Left renal cortex interstitium (tissue), 4 donors: Measurements from ENCODE around the gene SMYD5. TPM values are rescaled to one million over a fixed set of nuclear protein-coding genes. Genes with fewer than 3 reads are reported as not detected.

Source experiments
- DNase-seq, 4 donors: peaks; one replicate each; pipeline ENCODE4 v3.0.0-alpha.2; 2013; ENCODE audit warnings: low read depth in 4 of 4, low spot score in 2 of 4, missing footprints in 1 of 4
- polyA plus RNA-seq, 4 donors: library from polyadenylated mRNA; unstranded; fragments of 120-200 nt; gene quantifications; one replicate each; pipeline ENCODE4 v1.2.1, GENCODE V29; 2013; ENCODE audit not compliant: insufficient read length in 4 of 4

The SMYD5 gene
- polyA plus RNA-seq, 4 donors: 34.1 to 43.2 (median 38.2) TPM

GRCh38 chr2:73235315-73236028, 21.4 kb downstream of the SMYD5 start:
- DNase-seq: no peak

DNA sequence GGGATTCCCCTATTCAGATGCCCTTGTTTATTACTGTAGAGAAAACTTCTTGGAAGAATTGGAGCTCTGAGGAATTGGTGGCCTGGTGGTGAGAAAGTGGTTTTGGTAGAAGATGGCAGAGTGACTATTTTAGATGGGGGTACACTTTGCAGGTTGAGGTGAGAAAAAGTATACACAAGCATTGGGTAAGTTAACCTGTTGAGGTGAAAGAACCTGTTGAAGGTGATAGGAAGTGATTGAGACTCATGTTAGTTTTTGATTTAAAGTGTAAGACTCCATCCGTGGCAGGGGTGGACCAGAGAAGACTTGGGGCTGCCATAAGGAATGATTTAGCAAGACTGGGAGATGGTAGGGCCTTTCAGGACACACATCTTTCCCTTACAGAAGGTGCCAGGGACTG, 23.1 kb downstream of the SMYD5 start:
- no peak for DNase-seq

- no peak for DNase-seq
These were observed 24.1 kb downstream of the SMYD5 start for GRCh38 chr2:73238149-73238548.

DNA sequence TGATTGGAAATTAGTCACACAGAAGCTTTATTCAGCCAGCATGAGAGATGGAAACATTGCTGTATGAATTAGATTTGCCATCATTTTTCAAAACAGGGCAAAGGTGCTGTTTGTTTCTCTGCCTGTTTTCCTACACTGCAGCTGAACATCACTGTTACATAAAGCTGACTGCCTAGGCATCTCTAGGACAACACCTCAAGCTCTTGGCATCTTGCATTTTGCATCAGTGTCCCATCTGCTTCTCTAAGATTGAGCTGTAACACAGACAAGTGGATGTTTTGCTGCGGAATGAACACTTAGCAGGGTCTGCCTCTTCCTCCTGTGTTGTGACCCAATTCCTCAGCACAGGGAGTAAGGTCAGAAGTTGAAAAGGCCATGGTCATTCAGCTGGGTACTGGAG, 24.9 kb downstream of the SMYD5 start:
- DNase-seq: no peak

- no peak for DNase-seq
These were observed 25.7 kb downstream of the SMYD5 start for GRCh38 chr2:73239776-73240175.

DNA sequence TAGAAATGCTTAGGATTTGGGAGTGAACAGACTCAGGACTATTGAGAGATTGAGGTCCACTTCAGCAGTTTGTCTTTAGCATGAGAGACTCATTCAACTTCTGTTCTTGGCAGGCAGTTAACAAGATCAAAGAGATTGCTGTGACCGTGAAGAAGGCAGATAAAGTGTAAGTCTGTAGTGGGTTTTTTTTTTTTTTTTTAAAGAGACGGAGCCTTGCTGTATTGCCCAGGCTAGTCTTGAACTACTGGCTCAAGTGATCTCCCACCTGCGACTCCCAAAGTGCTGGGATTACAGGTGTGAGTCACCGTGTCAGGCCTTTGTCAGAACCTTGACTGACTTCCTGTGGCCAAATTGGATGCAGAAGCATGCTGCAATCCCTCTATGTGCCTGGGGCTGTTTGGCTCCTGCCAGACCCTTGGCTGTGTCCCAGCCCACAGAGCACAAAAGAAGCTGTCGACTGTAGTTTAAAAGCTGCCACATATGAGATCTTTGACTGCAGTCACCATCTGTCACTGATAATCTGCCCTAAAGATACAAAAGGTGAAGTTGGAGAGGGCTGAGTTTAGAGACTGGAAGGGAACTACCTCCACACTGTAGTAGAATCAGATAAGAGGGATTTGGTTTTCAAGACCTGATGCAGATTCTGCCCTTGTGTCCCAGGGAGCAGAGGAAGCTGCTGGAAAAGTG, 30.0 kb downstream of the SMYD5 start:
- DNase-seq: no peak

DNA sequence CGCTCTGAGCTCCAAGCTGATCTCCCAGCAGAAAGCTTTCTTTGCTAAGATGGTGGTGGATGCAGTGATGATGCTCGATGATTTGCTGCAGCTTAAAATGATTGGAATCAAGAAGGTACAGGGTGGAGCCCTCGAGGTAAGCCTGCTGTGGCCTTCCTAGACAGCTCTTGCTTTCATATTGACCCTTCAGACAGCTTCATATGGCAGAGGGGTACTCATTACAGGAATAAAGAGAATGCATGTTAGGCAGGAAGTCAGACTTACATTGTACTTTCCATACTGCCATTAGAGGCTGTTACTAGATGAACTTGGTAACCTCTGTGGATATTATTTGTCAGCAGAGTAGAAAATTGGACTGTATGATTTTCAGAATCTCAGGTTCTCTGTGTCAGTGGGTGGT, 30.5 kb downstream of the SMYD5 start:
- DNase-seq: no peak

GRCh38 chr2:73246850-73247249, 32.8 kb downstream of the SMYD5 start:
- no peak for DNase-seq

DNA sequence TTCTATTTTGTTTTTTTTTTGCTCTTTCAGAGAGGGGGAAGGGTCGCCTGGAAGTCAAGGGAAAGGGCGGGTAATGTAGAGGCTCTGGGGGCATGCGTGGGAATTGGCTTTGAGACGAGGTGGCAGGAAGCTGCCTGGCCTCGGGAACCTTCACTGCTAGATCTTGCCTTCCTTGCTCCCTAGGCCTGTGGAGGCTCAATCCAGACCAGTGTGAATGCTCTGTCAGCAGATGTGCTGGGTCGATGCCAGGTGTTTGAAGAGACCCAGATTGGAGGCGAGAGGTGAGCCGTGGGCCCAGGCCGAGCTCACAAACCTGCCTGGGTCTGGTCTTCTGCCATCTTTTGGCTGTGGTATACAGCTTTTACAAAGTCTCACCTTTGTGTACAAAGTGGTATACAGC, 35.6 kb downstream of the SMYD5 start:
- DNase-seq: no peak

GRCh38 chr2:73250872-73251846, 37.1 kb downstream of the SMYD5 start:
- no peak for DNase-seq

DNA sequence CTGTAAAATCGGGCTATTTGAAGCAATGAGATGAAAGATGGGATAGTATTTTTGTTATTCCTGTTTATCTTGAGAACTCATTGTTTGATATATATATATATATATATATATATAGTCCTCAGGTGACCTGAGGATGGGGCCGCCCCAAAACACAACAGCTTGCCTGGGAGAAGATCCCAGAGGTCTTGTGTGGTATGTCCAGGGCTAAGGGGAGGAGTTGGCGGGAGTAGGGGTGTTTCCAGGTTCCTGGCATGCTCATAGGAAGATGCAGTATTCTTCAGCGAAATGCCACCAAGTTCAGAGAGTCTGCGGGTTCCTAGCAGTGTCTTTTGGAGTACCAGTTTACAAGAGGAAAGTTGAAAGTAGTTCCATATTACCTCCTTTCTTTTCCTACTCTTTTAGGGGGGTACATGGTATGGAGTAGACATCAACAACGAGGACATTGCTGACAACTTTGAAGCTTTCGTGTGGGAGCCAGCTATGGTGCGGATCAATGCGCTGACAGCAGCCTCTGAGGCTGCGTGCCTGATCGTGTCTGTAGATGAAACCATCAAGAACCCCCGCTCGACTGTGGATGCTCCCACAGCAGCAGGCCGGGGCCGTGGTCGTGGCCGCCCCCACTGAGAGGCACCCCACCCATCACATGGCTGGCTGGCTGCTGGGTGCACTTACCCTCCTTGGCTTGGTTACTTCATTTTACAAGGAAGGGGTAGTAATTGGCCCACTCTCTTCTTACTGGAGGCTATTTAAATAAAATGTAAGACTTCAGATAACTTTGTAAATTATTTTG, 38.4 kb downstream of the SMYD5 start:
- no peak for DNase-seq

DNA sequence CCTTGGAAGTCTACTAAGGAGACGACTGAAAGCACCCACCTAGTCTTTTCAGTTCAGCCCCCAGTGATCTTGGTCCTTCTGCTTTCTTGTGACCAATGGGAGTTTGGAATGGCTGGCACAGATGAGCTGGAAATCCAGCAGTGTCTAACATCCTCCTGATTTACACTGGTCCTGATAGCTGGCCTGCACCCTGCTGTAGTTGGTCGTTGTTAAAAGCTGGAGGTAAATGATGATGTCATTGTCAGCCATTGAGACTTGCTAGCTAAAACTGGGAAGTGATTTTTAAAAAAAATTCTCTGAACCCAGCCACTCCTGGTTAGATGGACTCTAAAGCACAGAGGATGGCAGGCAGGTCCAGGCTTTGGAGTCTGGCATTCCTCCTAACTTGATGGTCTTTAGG, 39.4 kb downstream of the SMYD5 start:
- DNase-seq: no peak

DNA sequence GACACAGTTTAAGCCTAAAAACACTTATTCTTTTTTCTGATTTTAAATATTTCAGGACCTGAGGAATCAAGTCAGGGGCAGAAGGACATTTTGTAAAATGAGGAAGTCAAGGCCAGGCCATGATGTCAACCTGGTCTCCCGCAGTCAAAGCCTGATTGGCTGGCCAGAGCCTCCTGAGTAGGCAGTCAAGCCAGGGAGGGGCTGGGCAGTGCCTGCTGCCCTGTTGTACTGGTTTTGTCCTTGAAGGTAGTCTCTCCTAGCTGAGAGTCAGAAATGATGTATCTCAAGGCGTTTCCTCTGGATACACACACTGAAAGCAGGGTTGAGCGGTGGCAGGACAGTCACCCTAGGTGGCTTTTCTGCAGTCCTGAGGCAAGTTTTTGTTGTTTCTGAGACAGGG, 39.9 kb downstream of the SMYD5 start:
- DNase-seq: no peak

DNA sequence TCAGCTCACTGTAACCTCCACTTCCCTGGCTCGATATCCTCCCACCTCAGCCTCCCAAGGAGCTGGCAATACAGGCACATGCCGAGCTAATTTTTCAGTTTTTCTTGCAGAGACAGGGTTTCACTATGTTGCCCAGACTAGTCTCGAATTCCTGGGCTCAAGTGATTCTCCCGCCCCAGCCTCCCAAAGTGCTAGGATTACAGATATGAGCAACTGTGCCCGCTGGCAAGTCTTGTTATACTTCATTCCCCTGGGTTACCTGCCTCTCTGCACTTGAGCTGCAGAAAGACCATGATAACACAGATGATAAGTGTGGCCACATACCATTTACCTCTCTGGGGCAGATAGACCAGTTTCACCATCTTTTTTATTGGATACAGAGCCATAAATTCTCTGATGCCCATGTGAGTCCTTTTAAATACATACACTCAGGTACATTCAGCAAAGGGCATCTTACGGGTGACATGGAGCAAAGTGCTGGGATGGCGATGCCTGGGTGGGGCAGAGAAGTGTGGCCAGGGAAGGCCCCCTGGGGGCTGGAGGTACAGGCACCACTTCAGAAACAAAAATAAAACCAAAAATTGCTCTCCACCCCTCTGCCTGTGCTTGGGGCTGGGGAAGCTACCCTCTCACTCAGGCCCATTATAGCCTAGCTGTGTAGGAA, 40.4 kb downstream of the SMYD5 start:
- DNase-seq: no peak

GRCh38 chr2:73255007-73255644, 41.1 kb downstream of the SMYD5 start:
- no peak for DNase-seq

DNA sequence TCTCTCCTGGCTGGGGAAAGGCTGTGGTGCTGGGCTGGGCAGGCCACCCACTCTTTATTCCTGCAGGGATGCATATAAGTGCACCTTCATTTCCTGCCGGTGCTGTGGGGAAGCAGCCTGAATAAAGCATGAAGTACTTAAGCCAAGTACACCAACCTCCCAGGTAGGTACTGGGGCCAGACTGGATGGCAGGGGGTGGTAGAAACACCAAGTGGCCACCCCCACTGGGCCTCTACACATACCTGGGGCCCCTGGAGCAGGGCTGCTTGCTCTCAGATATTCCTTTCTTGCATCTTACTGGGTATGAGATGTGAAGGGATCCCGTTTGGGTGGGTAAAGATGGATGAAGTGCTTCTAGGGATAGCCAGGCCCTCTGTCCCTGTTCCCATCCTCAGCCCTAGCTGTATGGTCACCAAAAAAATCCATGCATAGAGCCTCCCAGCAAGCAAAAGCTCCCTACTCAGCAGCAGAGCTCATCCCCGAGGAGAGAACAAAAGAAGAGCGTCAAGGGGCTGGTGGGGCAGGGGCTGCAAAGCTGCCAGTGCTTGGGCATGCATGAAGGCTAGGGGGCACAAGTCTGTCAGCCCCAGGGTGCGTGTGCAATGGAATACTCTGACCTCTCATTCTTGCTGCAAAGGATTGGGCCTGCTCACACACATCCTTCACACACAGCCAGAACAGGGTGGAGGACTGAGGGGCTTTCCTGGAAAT, 42.0 kb downstream of the SMYD5 start:
- DNase-seq: no peak

- DNase-seq: no peak
These were observed 42.5 kb downstream of the SMYD5 start for GRCh38 chr2:73256618-73256922.

GRCh38 chr2:73257021-73257420, 43.0 kb downstream of the SMYD5 start:
- DNase-seq: no peak
